Smooth muscle cell (in vitro differentiated cells): Measurements from ENCODE around the gene FAM193B. TPM values are rescaled to one million over a fixed set of nuclear protein-coding genes. Genes with fewer than 3 reads are reported as not detected.
A peak's percentile ranks its signal among the peaks of the same experiment; 100 is the strongest.

ENCODE experiments used
- DNase-seq: peaks from one replicate; lab custom pipeline; 2025; ENCODE audit not compliant: unreplicated experiment; lab: John Stamatoyannopoulos, UW
- H2AFZ ChIP-seq: fragments of 200-600 bp; sonication (generic); 2 replicates; pipeline ENCODE4 v1.6.0; 2016; ENCODE audit warnings: antibody characterized with exemption, low read depth, mild to moderate bottlenecking
- H3F3A ChIP-seq: fragments of 200-600 bp; sonication (generic); 2 replicates; pipeline ENCODE4 v1.6.0; 2017; ENCODE audit warnings: antibody characterized with exemption, low read depth
- H3K27ac ChIP-seq: fragments of 200-600 bp; sonication (generic); 2 replicates; pipeline ENCODE4 v1.5.1; 2016; ENCODE audit warnings: low read depth, mild to moderate bottlenecking
- H3K27me3 ChIP-seq: fragments of 200-600 bp; sonication (generic); 2 replicates; pipeline ENCODE4 v1.6.1; 2016; ENCODE audit warnings: low read depth, mild to moderate bottlenecking
- H3K36me3 ChIP-seq: fragments of 200-600 bp; sonication (generic); 2 replicates; pipeline ENCODE4 v1.5.1; 2016; ENCODE audit warnings: low read depth
- H3K4me1 ChIP-seq: fragments of 200-600 bp; sonication (generic); 2 replicates; pipeline ENCODE4 v1.5.1; 2016; ENCODE audit warnings: low read depth
- H3K4me2 ChIP-seq: fragments of 200-600 bp; sonication (generic); 2 replicates; pipeline ENCODE4 v1.6.0; 2016; ENCODE audit warnings: mild to moderate bottlenecking
- H3K4me3 ChIP-seq: fragments of 200-600 bp; sonication (generic); 2 replicates; pipeline ENCODE4 v1.5.1; 2016; ENCODE audit warnings: mild to moderate bottlenecking
- H3K79me2 ChIP-seq: fragments of 200-600 bp; sonication (generic); 2 replicates; pipeline ENCODE4 v1.6.0; 2016; ENCODE audit warnings: low read depth, mild to moderate bottlenecking
- H3K9ac ChIP-seq: fragments of 200-600 bp; sonication (generic); 2 replicates; pipeline ENCODE4 v1.6.0; 2016; ENCODE audit warnings: low read depth
- H3K9me3 ChIP-seq: fragments of 200-600 bp; sonication (generic); replicated peaks from 2 replicates; pipeline ENCODE4 v1.5.1; 2016; ENCODE audit warnings: low read depth
- H4K20me1 ChIP-seq: fragments of 200-600 bp; sonication (generic); 2 replicates; pipeline ENCODE4 v1.6.0; 2016; ENCODE audit warnings: low read depth
- CTCF ChIP-seq: fragments of 200-600 bp; sonication (generic); IDR thresholded peaks from 2 replicates; pipeline ENCODE4 v1.5.1; 2017; ENCODE audit warnings: borderline replicate concordance, mild to moderate bottlenecking, antibody characterized with exemption; ENCODE audit not compliant: insufficient read depth, poor library complexity, severe bottlenecking
- WGBS: methylation state at CpG from one replicate; pipeline ENCODE4 v1.1.7; 2016; ENCODE audit warnings: low lambda C conversion rate; 5-methylcytosine and 5-hydroxymethylcytosine counted together
- polyA plus RNA-seq: library from polyadenylated mRNA; unstranded; fragments of >200 nt; fragmentation: Nextera tagmentation; extraction: Ambion mirVana; gene quantifications from 2 replicates; pipeline ENCODE4 v1.2.1, GENCODE V29; 2016
- total RNA-seq: library from RNA; depleted of rRNA; stranded (reverse); fragments of >200 nt; gene quantifications from 2 replicates; pipeline ENCODE4 v1.2.3, GENCODE V29; 2014

The FAM193B gene
- total and polyA plus RNA-seq, 2 experiments from 2014 or later: 28.3 to 42.8 TPM

DNA sequence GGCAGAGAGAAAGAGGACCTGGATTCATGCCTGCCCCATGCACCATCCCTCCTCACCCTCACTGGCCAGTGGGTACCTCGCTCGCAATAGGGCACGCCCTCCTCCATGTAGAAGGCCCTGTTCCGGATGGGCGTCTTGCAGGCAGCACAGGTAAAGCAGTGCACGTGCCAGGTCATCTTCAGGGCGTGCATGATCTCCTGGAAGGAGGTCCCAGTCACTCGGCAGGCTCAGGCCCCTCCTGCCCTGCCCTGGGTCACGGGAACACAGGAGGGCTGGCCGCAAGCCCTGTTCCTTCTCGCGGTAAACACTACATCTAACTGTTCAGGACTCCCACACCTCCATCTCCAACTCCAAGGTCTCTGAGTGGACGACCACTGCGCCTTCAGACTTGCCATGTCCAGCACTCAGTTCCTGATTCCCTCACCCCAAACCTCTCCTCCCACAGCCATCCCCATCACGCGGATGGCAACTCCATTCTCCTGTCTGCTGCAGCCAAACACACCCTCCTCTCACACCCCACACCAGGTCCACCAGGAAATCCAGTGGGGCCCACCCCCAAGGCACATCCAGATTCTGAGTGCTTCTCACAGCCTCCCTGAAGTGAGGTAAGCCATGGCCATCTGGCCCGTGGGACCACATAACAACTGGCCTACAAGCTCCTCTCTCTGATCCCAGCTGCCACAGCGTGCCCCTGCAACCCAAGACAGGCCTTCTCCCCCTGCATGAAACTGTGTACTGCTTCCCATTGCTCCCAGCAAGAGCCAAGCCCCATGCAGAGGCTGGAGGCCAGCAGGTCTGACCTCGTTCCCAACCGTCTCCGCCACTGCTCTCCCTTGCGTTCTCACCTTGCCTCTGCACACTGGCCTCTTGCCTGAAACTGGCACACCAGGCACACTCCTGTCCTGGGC lies 70.1 kb downstream of the FAM193B start:
- DNase-seq: no peak
- Histone ChIP-seq H3K27ac (peak overlapping the region; percentile 4), H3K4me2 (no peak overlapping the region), H2AFZ (no peak overlapping the region), H3K4me3 (no peak overlapping the region), H3K36me3 (no peaks in the 10 kb centered on the region), H3F3A (peaks cover 58% of the 10 kb centered on the region), H3K9me3 (no peaks in the 10 kb centered on the region), H3K79me2 (peaks cover 10% of the 10 kb centered on the region), H4K20me1 (peaks cover 99% of the 10 kb centered on the region), H3K4me1 (peaks cover 2% of the 10 kb centered on the region), H3K27me3 (no peaks in the 10 kb centered on the region), H3K9ac (no peak overlapping the region)
- TF ChIP-seq CTCF: no peak
- WGBS: 94% methylated on average over 22 of the region's 22 CpGs

- H3K4me2 ChIP-seq: no peak overlapping the region
- H3K4me3 ChIP-seq: no peak overlapping the region
- peaks cover 94% of the 10 kb centered on the region for H4K20me1 ChIP-seq
- TF ChIP-seq CTCF: no peak
- no peak overlapping the region for H3K27ac ChIP-seq
- no peaks in the 10 kb centered on the region for H3K36me3 ChIP-seq
- no peaks in the 10 kb centered on the region for H3K27me3 ChIP-seq
- WGBS: 98% methylated on average over 9 of the region's 9 CpGs
- peaks cover 62% of the 10 kb centered on the region for H3F3A ChIP-seq
- no peaks in the 10 kb centered on the region for H3K9me3 ChIP-seq
- no peak overlapping the region for H2AFZ ChIP-seq
- DNase-seq: no peak
- no peak overlapping the region for H3K9ac ChIP-seq
- peaks cover 10% of the 10 kb centered on the region for H3K79me2 ChIP-seq
- H3K4me1 ChIP-seq: peaks cover 2% of the 10 kb centered on the region
Measured at GRCh38 chr5:177483042-177483441, 71.3 kb downstream of the FAM193B start.

- Histone ChIP-seq H3K4me1 (peaks cover 2% of the 10 kb centered on the region), H3K9ac (no peak overlapping the region), H3K4me3 (no peak overlapping the region), H4K20me1 (peaks cover 88% of the 10 kb centered on the region), H3F3A (peaks cover 58% of the 10 kb centered on the region), H3K27ac (no peak overlapping the region), H3K27me3 (no peaks in the 10 kb centered on the region), H2AFZ (no peak overlapping the region), H3K4me2 (no peak overlapping the region), H3K9me3 (no peaks in the 10 kb centered on the region), H3K79me2 (peaks cover 5% of the 10 kb centered on the region), H3K36me3 (no peaks in the 10 kb centered on the region)
- no peak for DNase-seq
- TF ChIP-seq CTCF: no peak
- 96% methylated on average over 10 of the region's 10 CpGs for WGBS
Measured at GRCh38 chr5:177482359-177482795, 72.0 kb downstream of the FAM193B start.

DNA sequence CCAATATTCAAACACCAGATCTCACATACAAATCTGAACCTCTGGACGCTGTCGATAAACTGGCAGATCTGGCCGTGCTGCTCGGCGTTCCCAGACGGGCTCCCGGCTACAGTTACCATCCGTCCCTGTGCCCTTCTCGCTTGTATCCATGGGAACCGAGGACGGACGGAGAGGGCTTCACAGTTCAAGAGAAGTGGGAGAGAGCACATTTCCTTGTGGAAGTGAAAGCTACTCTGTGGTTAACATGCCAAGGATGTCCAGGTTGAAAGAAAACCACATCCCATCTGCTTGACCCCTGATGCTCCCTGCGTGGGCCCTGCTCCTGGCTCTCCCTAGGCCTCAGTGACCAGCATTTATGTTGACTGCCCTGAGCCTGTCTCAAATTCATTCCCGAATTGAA lies 74.6 kb downstream of the FAM193B start:
- 77% methylated on average over 14 of the region's 14 CpGs for WGBS
- H3K4me3 ChIP-seq: no peak overlapping the region
- no peak for DNase-seq
- peak overlapping the region; percentile 71 for H3K27ac ChIP-seq
- H3K4me1 ChIP-seq: peaks cover under 1% of the 10 kb centered on the region
- H3F3A ChIP-seq: peaks cover 55% of the 10 kb centered on the region
- H3K9ac ChIP-seq: no peak overlapping the region
- H3K27me3 ChIP-seq: no peaks in the 10 kb centered on the region
- H3K36me3 ChIP-seq: no peaks in the 10 kb centered on the region
- peak overlapping the region; percentile 15 for H3K4me2 ChIP-seq
- peaks cover 62% of the 10 kb centered on the region for H4K20me1 ChIP-seq
- no peaks in the 10 kb centered on the region for H3K79me2 ChIP-seq
- no peak for TF ChIP-seq CTCF
- no peak overlapping the region for H2AFZ ChIP-seq
- no peaks in the 10 kb centered on the region for H3K9me3 ChIP-seq
